ENCODE results near the gene SP3. TPM values are rescaled to one million over a fixed set of nuclear protein-coding genes. Genes with fewer than 3 reads are reported as not detected.

Gene SP3
- polyA plus RNA-seq, result 10 to 100 TPM; 11.9 to 17.7 TPM

DNA sequence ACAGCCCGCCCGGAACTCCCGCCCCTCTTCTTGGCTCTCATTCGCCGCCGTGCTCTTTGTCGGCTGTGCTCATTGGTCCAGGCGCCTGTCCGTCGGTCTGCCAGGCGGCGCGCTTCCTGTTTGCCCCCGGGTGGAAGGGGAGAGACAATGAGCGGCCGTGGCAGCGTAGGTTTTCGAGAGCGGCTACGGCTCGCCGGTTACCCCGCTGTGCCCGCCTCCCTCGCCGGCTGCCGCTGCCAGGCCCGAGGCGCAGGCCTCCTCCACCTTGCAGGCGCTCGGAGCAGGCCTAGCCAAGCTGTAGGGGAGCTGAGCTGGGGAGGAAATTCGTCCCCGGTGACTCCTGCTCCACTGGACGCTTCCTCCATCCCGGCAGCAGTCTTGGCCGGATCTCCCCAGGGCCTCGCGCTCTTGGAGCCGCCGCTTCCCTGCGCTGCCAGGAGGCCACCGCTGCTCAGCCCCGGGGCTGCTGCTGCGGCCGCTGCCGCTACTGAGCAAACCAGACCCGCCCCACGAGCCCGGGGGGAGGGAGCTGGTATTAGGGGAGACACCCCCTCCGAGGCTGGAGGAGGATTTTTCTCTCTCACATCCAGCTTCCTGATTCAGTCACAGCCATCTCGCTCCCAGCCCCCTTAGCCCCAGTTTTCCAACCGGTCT lies at the start of gene SP3:
SP3 (minus strand) TSS at position 2 of the 654 bp plus-strand sequence. CDS start 202 bp downstream, outside the sequence.
- WGBS, 2 donors, result 0 to 1% methylated on average over 50 to 52 of the region's 52 CpGs
- no peaks in the 10 kb centered on the region for H3K9me3 ChIP-seq (ENCODE audit: control insufficient read depth in 2 of 2, insufficient read depth in 1 of 2, low read depth in 1 of 2, low read length in 1 of 2)
- H3K4me3 ChIP-seq (ENCODE audit: low read depth in 1 of 2, low read length in 2 of 2), result peak within 1 kb of the TSS; percentile 80 to 100
- H3K4me1 ChIP-seq (ENCODE audit: control insufficient read depth in 2 of 2, insufficient read depth in 2 of 2, low read length in 1 of 2), result no peaks in the 10 kb centered on the region
- peak within 1 kb of the TSS; percentile 97 to 100 for H3K27ac ChIP-seq (ENCODE audit: low read depth in 2 of 2, low read length in 1 of 2)
- H3K27me3 ChIP-seq (ENCODE audit: control insufficient read depth in 1 of 2, insufficient read depth in 2 of 2, low read length in 2 of 2), result no peaks in the 10 kb centered on the region
- no peaks in the 10 kb centered on the region for H3K36me3 ChIP-seq (ENCODE audit: control insufficient read depth in 2 of 2, insufficient read depth in 2 of 2, low read length in 1 of 2)

DNA sequence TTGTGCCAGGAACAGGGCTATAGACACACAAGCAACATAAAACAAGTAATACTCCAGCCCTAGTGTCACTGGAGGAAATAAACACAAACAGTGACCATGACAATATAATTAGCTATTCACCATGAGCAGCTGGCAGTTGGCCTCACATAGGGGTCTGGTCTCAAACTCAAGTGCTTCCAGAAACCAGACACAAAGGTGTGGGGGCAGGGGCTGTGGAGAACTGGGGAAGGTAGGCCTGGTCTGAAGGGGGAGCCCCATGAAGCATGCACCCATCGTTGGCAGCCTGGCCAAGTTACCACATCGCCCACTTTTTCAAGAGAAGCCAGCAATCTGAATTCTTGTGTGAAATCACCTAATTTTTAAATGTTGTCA lies 49.5 kb upstream of the SP3 start:
- Histone ChIP-seq H3K27me3 (ENCODE audit: control insufficient read depth in 1 of 2, insufficient read depth in 2 of 2, low read length in 2 of 2) (no peaks in the 10 kb centered on the region), H3K27ac (ENCODE audit: low read depth in 2 of 2, low read length in 1 of 2) (no peak overlapping the region), H3K4me3 (ENCODE audit: low read depth in 1 of 2, low read length in 2 of 2) (no peak overlapping the region), H3K36me3 (ENCODE audit: control insufficient read depth in 2 of 2, insufficient read depth in 2 of 2, low read length in 1 of 2) (no peaks in the 10 kb centered on the region), H3K4me1 (ENCODE audit: control insufficient read depth in 2 of 2, insufficient read depth in 2 of 2, low read length in 1 of 2) (peaks cover 2 to 7% of the 10 kb centered on the region in 2 donors), H3K9me3 (ENCODE audit: control insufficient read depth in 2 of 2, insufficient read depth in 1 of 2, low read depth in 1 of 2, low read length in 1 of 2) (no peaks in the 10 kb centered on the region)
- WGBS, 2 donors, result 76 to 91% methylated on average over 2 of the region's 2 CpGs

DNA sequence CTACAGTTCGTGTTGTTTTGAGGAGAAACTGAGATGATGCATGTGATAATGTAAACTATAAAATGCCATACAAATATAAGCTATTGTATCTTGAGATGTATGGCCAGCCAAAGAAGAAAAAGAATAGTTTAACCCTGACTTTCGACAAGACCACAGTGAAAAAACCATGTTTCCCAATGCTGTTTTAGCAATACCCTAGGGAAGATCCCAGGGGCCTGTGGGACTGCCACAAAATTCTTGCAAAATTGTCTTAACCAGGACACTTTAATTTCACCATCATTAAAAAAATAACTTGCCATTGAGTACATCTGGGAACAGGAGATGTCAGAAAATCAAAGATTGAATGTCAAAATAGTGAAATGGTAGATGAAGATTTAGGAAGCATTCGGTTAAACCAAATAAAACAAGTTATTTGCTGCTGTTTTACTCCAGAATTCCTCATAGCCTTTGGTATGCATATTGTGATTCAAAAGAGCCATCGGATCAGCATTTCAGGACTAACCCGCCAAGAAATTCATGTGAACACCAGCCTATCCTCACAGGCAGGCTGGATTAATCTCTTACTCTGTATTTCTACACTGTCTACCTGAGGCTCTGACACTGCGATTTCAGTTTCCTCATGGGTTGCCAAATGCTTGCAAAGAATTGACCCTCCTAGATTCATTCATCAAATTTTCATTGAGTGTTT lies 49.0 kb upstream of the SP3 start:
- Histone ChIP-seq H3K27ac (ENCODE audit: low read depth in 2 of 2, low read length in 1 of 2) (peak overlapping the region in 1 of 2 donors; percentile 92), H3K36me3 (ENCODE audit: control insufficient read depth in 2 of 2, insufficient read depth in 2 of 2, low read length in 1 of 2) (no peaks in the 10 kb centered on the region), H3K4me3 (ENCODE audit: low read depth in 1 of 2, low read length in 2 of 2) (no peak overlapping the region), H3K27me3 (ENCODE audit: control insufficient read depth in 1 of 2, insufficient read depth in 2 of 2, low read length in 2 of 2) (no peaks in the 10 kb centered on the region), H3K4me1 (ENCODE audit: control insufficient read depth in 2 of 2, insufficient read depth in 2 of 2, low read length in 1 of 2) (peaks cover 2 to 7% of the 10 kb centered on the region in 2 donors), H3K9me3 (ENCODE audit: control insufficient read depth in 2 of 2, insufficient read depth in 1 of 2, low read depth in 1 of 2, low read length in 1 of 2) (no peaks in the 10 kb centered on the region)
- 62 to 71% methylated on average over 6 of the region's 6 CpGs for WGBS, 2 donors

DNA sequence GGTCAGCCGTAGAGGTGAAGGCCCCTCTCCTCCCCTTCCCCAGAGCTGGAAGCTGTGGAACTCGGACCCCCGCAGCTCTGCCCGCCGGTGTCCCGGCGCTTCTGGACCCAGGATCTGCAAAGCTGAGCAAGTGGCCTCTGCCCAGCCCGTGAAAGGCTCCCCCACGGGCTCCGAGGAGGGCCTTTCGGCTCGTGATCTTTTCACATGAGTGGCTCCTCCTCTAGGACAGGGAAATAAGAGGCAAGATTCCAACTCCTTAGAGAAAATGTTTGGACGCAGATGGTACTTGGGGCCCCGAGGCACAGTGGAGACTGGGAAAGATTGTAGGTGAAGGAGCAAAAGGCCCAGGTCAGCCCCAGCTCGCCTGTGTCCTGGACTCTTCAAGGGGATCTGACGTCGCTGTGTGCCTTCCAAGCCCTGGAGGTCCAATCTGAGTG lies 48.2 kb upstream of the SP3 start:
- Histone ChIP-seq H3K27ac (ENCODE audit: low read depth in 2 of 2, low read length in 1 of 2) (peak overlapping the region; percentile 90 to 92), H3K36me3 (ENCODE audit: control insufficient read depth in 2 of 2, insufficient read depth in 2 of 2, low read length in 1 of 2) (no peaks in the 10 kb centered on the region), H3K4me3 (ENCODE audit: low read depth in 1 of 2, low read length in 2 of 2) (peak overlapping the region; percentile 53 to 66), H3K9me3 (ENCODE audit: control insufficient read depth in 2 of 2, insufficient read depth in 1 of 2, low read depth in 1 of 2, low read length in 1 of 2) (no peaks in the 10 kb centered on the region), H3K4me1 (ENCODE audit: control insufficient read depth in 2 of 2, insufficient read depth in 2 of 2, low read length in 1 of 2) (peaks cover 2 to 7% of the 10 kb centered on the region in 2 donors), H3K27me3 (ENCODE audit: control insufficient read depth in 1 of 2, insufficient read depth in 2 of 2, low read length in 2 of 2) (no peaks in the 10 kb centered on the region)
- 22 to 51% methylated on average over 17 of the region's 17 CpGs for WGBS, 2 donors

DNA sequence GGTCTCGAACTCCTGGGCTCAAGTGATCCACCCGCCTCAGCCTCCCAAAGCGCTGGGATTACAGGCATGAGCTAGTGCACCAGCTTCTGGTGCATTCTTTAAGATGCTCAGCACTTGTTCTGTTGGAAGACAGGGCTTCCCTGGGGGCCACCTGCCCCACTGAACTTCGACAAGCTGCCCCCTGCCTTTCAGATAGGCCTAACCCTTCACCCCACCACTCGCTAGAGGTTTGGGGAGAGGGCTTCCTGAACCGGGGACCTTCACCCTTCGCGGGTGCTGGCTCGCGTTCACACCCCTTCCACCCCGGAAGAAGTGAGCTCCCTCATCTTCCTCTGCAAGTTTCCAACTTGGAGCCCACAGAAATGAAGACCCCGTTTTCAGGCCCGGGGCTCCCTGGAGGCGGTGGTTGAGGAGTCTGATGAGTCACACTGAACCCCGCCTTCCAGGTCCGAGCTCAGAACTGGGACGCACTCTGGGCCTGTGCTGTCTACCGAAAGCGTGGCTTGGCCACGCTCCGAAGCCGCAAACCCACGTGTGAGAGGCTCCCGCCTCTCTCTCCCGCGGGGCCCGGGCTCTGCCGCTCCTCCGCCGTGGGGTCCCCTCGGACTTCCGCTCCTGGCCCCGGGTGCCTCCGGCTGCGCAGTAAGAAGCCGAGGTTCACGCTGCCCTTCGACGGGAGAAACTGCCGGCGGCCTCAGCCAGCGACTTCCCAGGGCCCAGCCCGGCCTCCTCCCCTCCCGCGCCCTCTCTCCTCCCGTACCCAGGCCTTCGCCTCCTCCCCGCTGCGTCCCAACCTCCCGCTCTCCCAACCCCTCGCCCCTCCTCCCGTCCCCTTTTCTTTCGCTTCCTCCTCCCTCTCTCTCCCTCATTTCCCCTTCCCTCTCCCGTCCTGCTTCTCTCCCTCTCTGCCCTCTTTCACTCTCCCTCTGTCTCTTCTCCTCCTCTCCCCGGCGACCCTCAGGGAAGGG lies 47.5 kb upstream of the SP3 start:
- 14 to 30% methylated on average over 55 to 56 of the region's 56 CpGs for WGBS, 2 donors
- Histone ChIP-seq H3K27me3 (ENCODE audit: control insufficient read depth in 1 of 2, insufficient read depth in 2 of 2, low read length in 2 of 2) (no peaks in the 10 kb centered on the region), H3K9me3 (ENCODE audit: control insufficient read depth in 2 of 2, insufficient read depth in 1 of 2, low read depth in 1 of 2, low read length in 1 of 2) (no peaks in the 10 kb centered on the region), H3K36me3 (ENCODE audit: control insufficient read depth in 2 of 2, insufficient read depth in 2 of 2, low read length in 1 of 2) (no peaks in the 10 kb centered on the region), H3K4me1 (ENCODE audit: control insufficient read depth in 2 of 2, insufficient read depth in 2 of 2, low read length in 1 of 2) (peaks cover 2 to 7% of the 10 kb centered on the region in 2 donors), H3K27ac (ENCODE audit: low read depth in 2 of 2, low read length in 1 of 2) (peak overlapping the region; percentile 90 to 92), H3K4me3 (ENCODE audit: low read depth in 1 of 2, low read length in 2 of 2) (peak overlapping the region; percentile 53 to 66)

DNA sequence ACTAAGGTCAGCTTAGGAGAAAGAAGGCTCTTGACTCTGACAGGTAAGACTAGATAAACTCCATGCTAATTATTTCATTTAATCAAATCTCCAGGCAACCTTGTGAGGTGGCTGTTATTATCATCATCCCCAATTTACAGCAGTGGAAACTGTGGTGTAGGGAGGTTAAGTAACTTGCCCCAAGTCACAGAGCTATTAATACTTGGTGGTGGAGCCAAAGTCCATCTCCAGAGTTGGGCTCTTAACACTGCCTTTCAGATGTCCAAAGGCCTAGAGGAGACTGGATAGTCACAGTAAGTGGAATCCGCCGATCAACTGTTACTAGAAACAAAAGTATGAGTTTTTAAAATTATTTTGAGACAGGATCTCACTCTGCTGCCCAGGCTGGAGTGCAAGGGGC lies 46.6 kb upstream of the SP3 start:
- Histone ChIP-seq H3K36me3 (ENCODE audit: control insufficient read depth in 2 of 2, insufficient read depth in 2 of 2, low read length in 1 of 2) (no peaks in the 10 kb centered on the region), H3K9me3 (ENCODE audit: control insufficient read depth in 2 of 2, insufficient read depth in 1 of 2, low read depth in 1 of 2, low read length in 1 of 2) (no peaks in the 10 kb centered on the region), H3K4me1 (ENCODE audit: control insufficient read depth in 2 of 2, insufficient read depth in 2 of 2, low read length in 1 of 2) (peaks cover 2 to 7% of the 10 kb centered on the region in 2 donors), H3K27ac (ENCODE audit: low read depth in 2 of 2, low read length in 1 of 2) (no peak overlapping the region), H3K27me3 (ENCODE audit: control insufficient read depth in 1 of 2, insufficient read depth in 2 of 2, low read length in 2 of 2) (no peaks in the 10 kb centered on the region), H3K4me3 (ENCODE audit: low read depth in 1 of 2, low read length in 2 of 2) (no peak overlapping the region)
- 95 to 98% methylated on average over 2 of the region's 2 CpGs for WGBS, 2 donors

DNA sequence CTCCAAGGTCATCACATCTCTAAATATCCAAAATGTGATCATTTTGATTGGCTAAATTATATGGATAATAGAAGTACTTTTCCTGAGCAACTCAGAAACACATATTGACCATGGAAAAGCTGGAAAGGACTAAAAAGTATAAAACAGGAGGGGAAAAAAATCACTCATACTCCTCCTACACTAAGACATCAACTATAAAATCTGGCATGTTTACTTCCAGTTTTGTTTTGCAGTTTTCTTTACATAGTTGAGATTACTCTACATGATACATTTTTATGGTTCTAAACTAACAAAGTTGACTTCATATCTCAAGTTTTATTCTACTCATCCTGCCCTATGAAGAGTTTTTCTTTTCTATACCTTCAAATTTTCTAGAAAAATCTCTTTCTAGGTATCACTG lies 46.0 kb upstream of the SP3 start:
- no peaks in the 10 kb centered on the region for H3K36me3 ChIP-seq (ENCODE audit: control insufficient read depth in 2 of 2, insufficient read depth in 2 of 2, low read length in 1 of 2)
- H3K27ac ChIP-seq (ENCODE audit: low read depth in 2 of 2, low read length in 1 of 2), result no peak overlapping the region
- no peak overlapping the region for H3K4me3 ChIP-seq (ENCODE audit: low read depth in 1 of 2, low read length in 2 of 2)
- no peaks in the 10 kb centered on the region for H3K27me3 ChIP-seq (ENCODE audit: control insufficient read depth in 1 of 2, insufficient read depth in 2 of 2, low read length in 2 of 2)
- H3K9me3 ChIP-seq (ENCODE audit: control insufficient read depth in 2 of 2, insufficient read depth in 1 of 2, low read depth in 1 of 2, low read length in 1 of 2), result no peaks in the 10 kb centered on the region
- H3K4me1 ChIP-seq (ENCODE audit: control insufficient read depth in 2 of 2, insufficient read depth in 2 of 2, low read length in 1 of 2), result peaks cover 2 to 7% of the 10 kb centered on the region in 2 donors

DNA sequence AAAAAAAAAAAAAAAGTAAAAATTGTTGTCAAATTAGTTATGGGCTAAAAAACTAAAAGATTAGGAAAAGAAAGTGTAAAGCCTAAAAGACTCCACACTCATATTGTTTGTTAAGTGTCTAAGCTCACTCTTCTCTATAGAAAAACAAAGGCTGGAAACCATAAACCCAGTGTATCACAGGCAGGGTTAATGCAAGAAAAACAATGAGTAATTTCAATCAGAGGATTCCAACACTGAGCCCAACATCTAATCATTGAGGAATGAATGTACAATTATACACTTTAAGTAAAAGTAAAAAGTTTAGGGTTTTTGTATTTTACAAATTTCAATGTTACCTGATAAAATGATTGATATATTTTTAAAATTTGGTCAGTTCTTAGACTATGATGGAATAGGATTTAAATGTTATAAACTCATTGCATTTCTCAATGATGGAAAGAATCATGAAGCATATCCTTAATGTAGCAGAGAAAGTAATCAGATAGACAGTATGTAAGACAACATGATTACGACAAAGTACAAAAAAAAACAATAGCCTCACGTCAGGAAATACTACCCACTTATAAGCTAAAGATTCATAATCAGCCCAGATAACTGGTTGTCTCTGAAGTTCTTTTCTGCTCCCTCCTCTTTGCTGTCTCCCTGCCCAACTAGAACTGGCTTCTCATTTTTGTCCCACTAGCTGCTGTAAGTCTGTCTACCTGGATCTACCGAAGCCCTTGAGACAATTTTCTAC lies 44.5 kb upstream of the SP3 start:
- Histone ChIP-seq H3K4me1 (ENCODE audit: control insufficient read depth in 2 of 2, insufficient read depth in 2 of 2, low read length in 1 of 2) (peaks cover 2 to 7% of the 10 kb centered on the region in 2 donors), H3K27ac (ENCODE audit: low read depth in 2 of 2, low read length in 1 of 2) (no peak overlapping the region), H3K27me3 (ENCODE audit: control insufficient read depth in 1 of 2, insufficient read depth in 2 of 2, low read length in 2 of 2) (no peaks in the 10 kb centered on the region), H3K4me3 (ENCODE audit: low read depth in 1 of 2, low read length in 2 of 2) (no peak overlapping the region), H3K36me3 (ENCODE audit: control insufficient read depth in 2 of 2, insufficient read depth in 2 of 2, low read length in 1 of 2) (no peaks in the 10 kb centered on the region), H3K9me3 (ENCODE audit: control insufficient read depth in 2 of 2, insufficient read depth in 1 of 2, low read depth in 1 of 2, low read length in 1 of 2) (no peaks in the 10 kb centered on the region)
- WGBS, 2 donors, result 76 to 80% methylated on average over 3 of the region's 3 CpGs

DNA sequence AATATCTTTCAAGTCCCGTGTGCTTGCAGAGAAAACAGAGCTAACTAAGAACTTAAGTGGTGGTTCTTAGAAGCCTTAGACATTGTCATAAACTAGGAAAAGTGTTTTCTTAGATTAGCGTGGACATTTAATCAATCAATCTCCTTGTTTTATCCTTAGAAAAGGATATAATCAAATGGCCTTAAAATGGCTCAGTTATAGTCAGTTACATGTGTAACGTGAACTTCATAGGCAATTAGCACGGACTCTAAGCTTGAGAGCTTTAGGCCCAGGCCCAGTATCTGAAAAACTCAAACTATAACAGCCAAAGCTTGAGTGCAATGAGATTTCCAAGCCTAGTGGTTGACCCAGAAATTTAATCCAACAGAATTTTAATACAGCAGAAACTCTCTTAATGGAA lies 43.5 kb upstream of the SP3 start:
- H3K9me3 ChIP-seq (ENCODE audit: control insufficient read depth in 2 of 2, insufficient read depth in 1 of 2, low read depth in 1 of 2, low read length in 1 of 2), result no peaks in the 10 kb centered on the region
- no peak overlapping the region for H3K27ac ChIP-seq (ENCODE audit: low read depth in 2 of 2, low read length in 1 of 2)
- H3K4me1 ChIP-seq (ENCODE audit: control insufficient read depth in 2 of 2, insufficient read depth in 2 of 2, low read length in 1 of 2), result peaks cover 2 to 7% of the 10 kb centered on the region in 2 donors
- WGBS, 2 donors, result 91% methylated on average over 4 of the region's 4 CpGs
- no peaks in the 10 kb centered on the region for H3K36me3 ChIP-seq (ENCODE audit: control insufficient read depth in 2 of 2, insufficient read depth in 2 of 2, low read length in 1 of 2)
- H3K27me3 ChIP-seq (ENCODE audit: control insufficient read depth in 1 of 2, insufficient read depth in 2 of 2, low read length in 2 of 2), result no peaks in the 10 kb centered on the region
- no peak overlapping the region for H3K4me3 ChIP-seq (ENCODE audit: low read depth in 1 of 2, low read length in 2 of 2)

All from esophagus (tissue), 2 donors.